Endothelial cell (in vitro differentiated cells): Measurements from ENCODE around the gene C13orf42. TPM values are rescaled to one million over a fixed set of nuclear protein-coding genes. Genes with fewer than 3 reads are reported as not detected.

ENCODE experiments used
- DNase-seq: peaks from one replicate; pipeline ENCODE4 v3.0.0; 2021; ENCODE audit warnings: low spot score
- H3K27ac Mint-ChIP-seq: one replicate; pipeline ENCODE4 v1.8.0; 2021; ENCODE audit warnings: mixed read lengths, inconsistent platforms; ENCODE audit not compliant: unreplicated experiment
- H3K27me3 Mint-ChIP-seq: one replicate; pipeline ENCODE4 v1.8.0; 2021; ENCODE audit warnings: mild to moderate bottlenecking, moderate library complexity, mixed read lengths, inconsistent platforms; ENCODE audit not compliant: unreplicated experiment
- H3K36me3 Mint-ChIP-seq: one replicate; pipeline ENCODE4 v1.8.0; 2021; ENCODE audit warnings: mild to moderate bottlenecking, low read depth, mixed read lengths, inconsistent platforms; ENCODE audit not compliant: unreplicated experiment
- H3K4me1 Mint-ChIP-seq: one replicate; pipeline ENCODE4 v1.8.0; 2021; ENCODE audit warnings: mild to moderate bottlenecking, mixed read lengths, inconsistent platforms; ENCODE audit not compliant: unreplicated experiment
- H3K4me3 Mint-ChIP-seq: one replicate; pipeline ENCODE4 v1.8.0; 2021; ENCODE audit warnings: mild to moderate bottlenecking, mixed read lengths, inconsistent platforms; ENCODE audit not compliant: unreplicated experiment
- H3K9me3 Mint-ChIP-seq: one replicate; pipeline ENCODE4 v1.8.0; 2021; ENCODE audit warnings: mixed read lengths, inconsistent platforms; ENCODE audit not compliant: unreplicated experiment
- CTCF ChIP-seq: fragments of 200-600 bp; sonication (generic); IDR thresholded peaks from one replicate; pipeline ENCODE4 v1.5.0; 2021; ENCODE audit warnings: antibody characterized with exemption; ENCODE audit not compliant: unreplicated experiment
- total RNA-seq: library from RNA; stranded (reverse); fragmentation: NEBNext Ultra II Directional; extraction: Animal tissue kit (Norgen Biotek cat#: 25700); gene quantifications from one replicate; pipeline ENCODE4 v1.2.1, GENCODE V29; 2021; ENCODE audit not compliant: unreplicated experiment

C13orf42 gene
- total RNA-seq, 1 donor from 2014 or later = 0.21 TPM

DNA sequence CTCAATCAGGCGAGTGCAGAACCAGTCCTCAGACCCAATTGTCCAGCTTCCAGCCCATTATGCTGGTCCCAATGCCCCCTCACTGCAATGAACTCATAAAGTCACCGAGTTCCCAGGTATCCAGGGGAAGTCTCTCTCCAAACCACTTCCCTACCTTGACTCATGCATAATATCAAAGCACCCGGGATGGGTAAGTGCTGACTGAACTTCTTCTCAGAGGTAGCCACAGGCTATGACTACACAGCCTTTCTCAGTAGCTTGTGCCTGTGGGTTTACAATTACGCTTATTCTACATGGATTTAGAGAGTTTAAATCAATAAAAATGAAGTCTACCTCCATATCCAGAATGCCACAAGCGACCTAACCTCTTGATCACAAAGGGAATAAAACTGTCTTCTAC is 1.7 kb upstream of the C13orf42 start:
- Mint-ChIP-seq H3K4me3 (no peak overlapping the region), H3K36me3 (no peaks in the 10 kb centered on the region), H3K27me3 (peaks cover 1% of the 10 kb centered on the region), H3K9me3 (no peaks in the 10 kb centered on the region), H3K27ac (no peak overlapping the region), H3K4me1 (no peaks in the 10 kb centered on the region)
- DNase-seq = no peak
- TF ChIP-seq CTCF = no peak

GRCh38 chr13:51111997-51112396 is 923 bp upstream of the C13orf42 start:
- DNase-seq = no peak
- Mint-ChIP-seq H3K36me3 (no peaks in the 10 kb centered on the region), H3K27ac (no peak overlapping the region), H3K27me3 (peaks cover 1% of the 10 kb centered on the region), H3K4me1 (no peaks in the 10 kb centered on the region), H3K9me3 (no peaks in the 10 kb centered on the region), H3K4me3 (no peak overlapping the region)
- TF ChIP-seq CTCF = no peak

GRCh38 chr13:51107996-51108395 is 3.1 kb downstream of the C13orf42 start:
- Mint-ChIP-seq H3K27ac (no peak overlapping the region), H3K36me3 (no peaks in the 10 kb centered on the region), H3K27me3 (no peaks in the 10 kb centered on the region), H3K9me3 (no peaks in the 10 kb centered on the region), H3K4me3 (no peak overlapping the region), H3K4me1 (no peaks in the 10 kb centered on the region)
- no peak for DNase-seq
- no peak for TF ChIP-seq CTCF

DNA sequence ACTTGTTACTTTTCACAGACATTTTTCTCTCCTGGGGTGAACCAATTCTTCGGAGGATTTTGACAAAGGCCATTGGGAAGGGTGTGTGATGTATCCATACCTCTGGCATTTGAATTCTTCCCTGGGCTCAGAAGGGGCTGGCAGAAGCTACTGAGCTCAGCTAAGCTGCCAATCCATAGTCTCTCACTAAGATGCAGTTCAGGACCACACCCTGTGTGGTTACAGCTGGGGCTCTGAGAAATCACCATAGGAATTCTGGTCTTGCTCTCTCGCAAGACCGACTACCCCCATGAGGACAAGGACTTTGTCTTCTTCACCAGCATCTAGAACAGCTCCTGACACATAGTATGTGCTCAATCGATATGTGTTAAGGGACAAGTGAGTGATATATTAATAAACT is 6.0 kb downstream of the C13orf42 start:
- DNase-seq = no peak
- H3K4me3 Mint-ChIP-seq = no peak overlapping the region
- H3K27me3 Mint-ChIP-seq = no peaks in the 10 kb centered on the region
- no peaks in the 10 kb centered on the region for H3K36me3 Mint-ChIP-seq
- H3K9me3 Mint-ChIP-seq = no peaks in the 10 kb centered on the region
- H3K4me1 Mint-ChIP-seq = peaks cover 4% of the 10 kb centered on the region
- TF ChIP-seq CTCF = no peak
- H3K27ac Mint-ChIP-seq = no peak overlapping the region

GRCh38 chr13:51101636-51102235 is 9.3 kb downstream of the C13orf42 start:
- no peaks in the 10 kb centered on the region for H3K36me3 Mint-ChIP-seq
- no peak for TF ChIP-seq CTCF
- no peak overlapping the region for H3K4me3 Mint-ChIP-seq
- peaks cover 4% of the 10 kb centered on the region for H3K4me1 Mint-ChIP-seq
- DNase-seq = no peak
- no peaks in the 10 kb centered on the region for H3K27me3 Mint-ChIP-seq
- no peaks in the 10 kb centered on the region for H3K9me3 Mint-ChIP-seq
- H3K27ac Mint-ChIP-seq = no peak overlapping the region
